K562 (cell line): ENCODE results near the gene GPR32. TPM values are rescaled to one million over a fixed set of nuclear protein-coding genes. Genes with fewer than 3 reads are reported as not detected.

ENCODE experiments used
- ATAC-seq: fragments of 200-7000 bp; cut with Tn5 transposase; 3 replicates; pipeline ENCODE4 v1.9.1; 2020; ENCODE audit warnings: moderate library complexity
- BruUV-seq: library from RNA; stranded (reverse); fragments of 400-500 nt; replicated peaks from 2 replicates; lab custom pipeline; 2021; lab: Mats Ljungman, UMichigan
- CTCF ChIA-PET: fragments of 300-600 bp; formaldehyde crosslinking; extraction: SDS; loops from one replicate; lab custom pipeline; 2021; ENCODE audit warnings: low intra/inter-chr PET ratio; lab: Yijun Ruan, JAX
- POLR2A ChIA-PET: fragments of 300-600, 350-650 bp; sonication (Branson Sonifier 250); formaldehyde crosslinking; extraction: SDS; loops from one replicate; lab custom pipeline; 2021; ENCODE audit warnings: antibody characterized with exemption, inconsistent platforms; lab: Yijun Ruan, JAX
- DNase-seq, 4 experiments: peaks; one replicate each; pipeline versions ENCODE4 v3.0.0 to v3.0.0-alpha.2; 2011 to 2018; ENCODE audit warnings: low spot score in 3 of 4, mixed read lengths in 3 of 4; ENCODE audit errors: extremely low read depth in 1 of 4
- FAIRE-seq: peaks from 2 replicates; lab custom pipeline; 2011; peaks lifted over from hg19 to GRCh38; lab: Jason Lieb, UNC
- H2AFZ ChIP-seq: 2 replicates; pipeline ENCODE4 v1.6.0; 2011; ENCODE audit warnings: low read depth, low read length, control low read depth, inconsistent platforms
- H3K27ac ChIP-seq: fragments of 200-600 bp; 3 replicates; pipeline ENCODE4 v1.8.0; 2011; ENCODE audit warnings: low read depth, mild to moderate bottlenecking, control low read depth, inconsistent platforms, low read length, moderate library complexity, mixed read lengths; ENCODE audit errors: extremely low read depth
- H3K27me3 ChIP-seq, 2 experiments: fragments of 300-600 bp in 1 of 2; 2 replicates in 1 of 2; 3 replicates in 1 of 2; pipeline versions ENCODE4 v1.6.0 to v1.8.0; 2011; ENCODE audit warnings: inconsistent platforms in 2 of 2, low read length in 2 of 2, mild to moderate bottlenecking in 1 of 2, mixed read lengths in 1 of 2, moderate library complexity in 1 of 2; ENCODE audit not compliant: control insufficient read depth in 2 of 2, insufficient read depth in 2 of 2
- H3K36me3 ChIP-seq: fragments of 300-600 bp; 3 replicates; pipeline ENCODE4 v1.8.0; 2011; ENCODE audit warnings: mild to moderate bottlenecking, low read length, inconsistent platforms; ENCODE audit not compliant: control insufficient read depth, insufficient read depth
- H3K4me1 ChIP-seq, 2 experiments: fragments of 200-600 bp in 1 of 2; replicated peaks in 1 of 2; 2 replicates in 1 of 2; 3 replicates in 1 of 2; pipeline versions ENCODE4 v1.5.1 to v1.8.0; 2011; ENCODE audit warnings: inconsistent platforms in 2 of 2, low read length in 2 of 2, mild to moderate bottlenecking in 1 of 2, mixed read lengths in 1 of 2, moderate library complexity in 1 of 2; ENCODE audit not compliant: control insufficient read depth in 2 of 2, insufficient read depth in 2 of 2
- H3K4me2 ChIP-seq: 2 replicates; pipeline ENCODE4 v1.6.1; 2011; ENCODE audit warnings: low read length, control low read depth, inconsistent platforms, mixed read lengths; ENCODE audit not compliant: insufficient read depth
- H3K4me3 ChIP-seq: fragments of 200-600 bp; sonication (generic), shearing (Covaris generic); 2 replicates; pipeline ENCODE4 v1.5.1; 2016; ENCODE audit warnings: control low read depth, inconsistent platforms
- H3K79me2 ChIP-seq: fragments of 200-600 bp; 3 replicates; pipeline ENCODE4 v1.8.0; 2011; ENCODE audit warnings: low read length, inconsistent platforms; ENCODE audit not compliant: control insufficient read depth, insufficient read depth
- H3K9ac ChIP-seq, 2 experiments: 2 replicates each; pipeline versions ENCODE4 v1.6.0 to v1.6.1; 2011; ENCODE audit warnings: low read depth in 2 of 2, low read length in 2 of 2, control low read depth in 1 of 2, inconsistent platforms in 1 of 2, mild to moderate bottlenecking in 1 of 2, mixed read lengths in 1 of 2; ENCODE audit not compliant: insufficient read depth in 1 of 2
- H3K9me1 ChIP-seq: one replicate; pipeline ENCODE4 v1.6.0; 2011; ENCODE audit warnings: inconsistent platforms, mild to moderate bottlenecking, low read length, moderate library complexity; ENCODE audit not compliant: control insufficient read depth, insufficient read depth
- H3K9me3 ChIP-seq: replicated peaks from 2 replicates; pipeline ENCODE4 v1.5.1; 2011; ENCODE audit warnings: low read depth, low read length, inconsistent platforms; ENCODE audit not compliant: control insufficient read depth, insufficient read depth
- H4K20me1 ChIP-seq: replicated peaks from 2 replicates; pipeline ENCODE4 v1.6.1; 2011; ENCODE audit warnings: low read length, inconsistent platforms, mixed read lengths; ENCODE audit not compliant: control insufficient read depth, insufficient read depth
- CBFB ChIP-seq: sonication (generic); formaldehyde crosslinking; IDR thresholded peaks from 2 replicates; pipeline ENCODE4 v1.4.0; 2020; ENCODE audit warnings: mild to moderate bottlenecking, missing genetic modification reagents
- FIP1L1 ChIP-seq: fragments of 200-400 bp; formaldehyde crosslinking; IDR thresholded peaks from 2 replicates; pipeline ENCODE4 v1.6.1; 2018; ENCODE audit warnings: mild to moderate bottlenecking, low read depth, low read length; ENCODE audit not compliant: poor library complexity, severe bottlenecking
- RBFOX2 ChIP-seq: fragments of 200-400 bp; formaldehyde crosslinking; IDR thresholded peaks from 2 replicates; pipeline ENCODE4 v1.6.1; 2017; ENCODE audit warnings: low read depth, mild to moderate bottlenecking, low read length, moderate library complexity
- RBM34 ChIP-seq: fragments of 200-400 bp; formaldehyde crosslinking; IDR thresholded peaks from 2 replicates; pipeline ENCODE4 v1.6.1; 2018; ENCODE audit warnings: low read length, borderline replicate concordance; ENCODE audit not compliant: insufficient read depth
- RERE ChIP-seq: sonication (generic); formaldehyde crosslinking; IDR thresholded peaks from 2 replicates; pipeline ENCODE4 v1.8.0; 2023; ENCODE audit warnings: missing genetic modification reagents, mild to moderate bottlenecking, borderline replicate concordance
- TGIF2 ChIP-seq: sonication (generic); formaldehyde crosslinking; IDR thresholded peaks from 2 replicates; pipeline ENCODE4 v1.8.1; 2022; ENCODE audit warnings: mild to moderate bottlenecking, missing genetic modification reagents, moderate library complexity
- THRAP3 ChIP-seq: fragments of 450-650 bp; IDR thresholded peaks from 2 replicates; pipeline ENCODE4 v1.6.1; 2016; ENCODE audit warnings: mild to moderate bottlenecking, inconsistent platforms, borderline replicate concordance
- USF1 ChIP-seq: sonication (generic); formaldehyde crosslinking; IDR thresholded peaks from 2 replicates; pipeline ENCODE4 v1.9.0; 2022; ENCODE audit warnings: mild to moderate bottlenecking, missing genetic modification reagents
- ZBTB49 ChIP-seq: sonication (generic); formaldehyde crosslinking; IDR thresholded peaks from 2 replicates; pipeline ENCODE4 v1.8.0; 2022; ENCODE audit warnings: missing genetic modification reagents, mild to moderate bottlenecking, borderline replicate concordance
- WGBS: fragments of 100-300 bp; shearing (Covaris generic); methylation state at CpG from one replicate; pipeline ENCODE4 v1.1.6; 2016; ENCODE audit warnings: low coverage, mixed read lengths; ENCODE audit not compliant: insufficient coverage; ENCODE audit errors: missing lambda C conversion rate; 5-methylcytosine and 5-hydroxymethylcytosine counted together
- in situ Hi-C: fragments of 300-500 bp; cut with MboI; formaldehyde crosslinking; loops from 4 replicates; pipeline ENCODE4 v1.15.0; 2018; ENCODE audit warnings: inconsistent platforms, mixed read lengths
- intact Hi-C: fragments of 100-400 bp; cut with micrococcal nuclease; formaldehyde crosslinking; loops from 2 replicates; pipeline ENCODE4 v1.14.2; 2022
- polyA plus RNA-seq, 8 experiments: library from polyadenylated mRNA; depleted of rRNA in 4 of 8; stranded (reverse) in 5 of 8; unstranded in 3 of 8; fragments of >200 nt; fragmentation: Nextera tagmentation in 2 of 8; fragmentation: Illumina TruSeq in 1 of 8; extraction: Ambion mirVana in 2 of 8; extraction: Trizol in 1 of 8; gene quantifications; 2 replicates each; pipeline versions ENCODE4 v1.2.1 to v1.2.3, GENCODE V29; 2011 to 2014; ENCODE audit warnings: inconsistent platforms in 1 of 8, missing spikeins in 1 of 8
- total RNA-seq, 7 experiments: library from RNA; depleted of rRNA in 6 of 7; stranded (reverse); fragments of >200 nt in 6 of 7; fragmentation: Illumina TruSeq in 2 of 7; extraction: Trizol in 2 of 7; gene quantifications; 2 replicates each; pipeline versions ENCODE4 v1.2.1 to v1.2.3, GENCODE V29; 2011 to 2021; ENCODE audit warnings: low replicate concordance in 1 of 7

GPR32 gene
- total and polyA plus RNA-seq, 9 of the 15 experiments (the other 6 are each of a cell fraction or from before 2014, with no cell fraction given), result not detected

GRCh38 chr19:50791594-50792271, 21.5 kb downstream of the GPR32 start:
- BruUV-seq, result no TSS peak
- TF ChIP-seq FIP1L1 (peak; percentile 42), RBM34 (no peak), RERE (peak; percentile 59; the same call in 1 of the 2 replicates), CBFB (peak; percentile 23; the same call in 1 of the 2 replicates), RBFOX2 (0 out of 2 replicates have a peak, but pooled peaks have one; percentile 20), ZBTB49 (CRISPR knock-in tag) (no peak), THRAP3 (no peak), TGIF2 (CRISPR knock-in tag) (no peak), USF1 (CRISPR knock-in tag) (0 out of 2 replicates have a peak, but pooled peaks have one; percentile 4)

More at GRCh38 chr19:50791594-50792271, 21.5 kb downstream of the GPR32 start:
- DNase-seq (no peak), FAIRE-seq (no peak), ATAC-seq (no peak)
- no peaks in the 10 kb centered on the region for H3K27me3 ChIP-seq
- in situ Hi-C loops, result loop anchor here (5.0 kb wide), 2 partner anchors 81 to 126 kb away; partner anchors contain the start of gene KLK2
- H2AFZ ChIP-seq, result no peak overlapping the region
- H3K36me3 ChIP-seq, result peaks cover 12% of the 10 kb centered on the region; the same call in 2 of the 3 replicates
- peaks cover 7 to 39% of the 10 kb centered on the region in 2 experiments; a peak in 4 of 5 replicates for H3K4me1 ChIP-seq
- WGBS, result 75% methylated on average over 20 of the region's 47 CpGs
- intact Hi-C loops, result no loop called here
- H3K9ac ChIP-seq, result no peak overlapping the region
- no peak overlapping the region for H3K27ac ChIP-seq
- CTCF ChIA-PET, result no interaction called here
- H3K4me2 ChIP-seq, result no peak overlapping the region
- peaks cover 19% of the 10 kb centered on the region for H4K20me1 ChIP-seq
- H3K79me2 ChIP-seq, result no peaks in the 10 kb centered on the region
- no peak overlapping the region for H3K4me3 ChIP-seq
- H3K9me3 ChIP-seq, result no peaks in the 10 kb centered on the region
- POLR2A ChIA-PET, result interaction anchor here (0.6 to 2.6 kb wide), 8 partner anchors 9 to 422 kb away, joined by 3 to 13 read pairs (median 4); no protein-coding TSS in a partner anchor
- H3K9me1 ChIP-seq, result peaks cover 8% of the 10 kb centered on the region
